Measurements from ENCODE around the gene TMEM243. TPM values are rescaled to one million over a fixed set of nuclear protein-coding genes. Genes with fewer than 3 reads are reported as not detected.

The TMEM243 gene
- total RNA-seq, 4 donors from 2014 or later, result 14.1 to 120 (median 44.4) TPM

- intact Hi-C loops (cut with DNase I; ENCODE audit: low total_unique reads), result no loop called here
- DNase-seq, result no peak
- H3K4me3 ChIP-seq, result peak overlapping the region in 1 of 2 donors; percentile 68
- no peaks in the 10 kb centered on the region for H3K36me3 ChIP-seq
- peaks cover 0 to 5% of the 10 kb centered on the region in 2 donors for H3K4me1 ChIP-seq
- H3K27ac ChIP-seq, result peak overlapping the region; percentile 84 to 89
- no peaks in the 10 kb centered on the region for H3K27me3 ChIP-seq
- H3K9me3 ChIP-seq, result no peaks in the 10 kb centered on the region
- TF ChIP-seq POLR2A (IDR thresholded peaks at IDR 0.05) (no peak), CTCF (IDR thresholded peaks at IDR 0.05) (no peak)
These were observed 1.4 kb downstream of the TMEM243 start for GRCh38 chr7:87217983-87218653.

GRCh38 chr7:87216701-87217508 lies 2.6 kb downstream of the TMEM243 start:
- no peak overlapping the region for H3K4me3 ChIP-seq
- intact Hi-C loops (cut with DNase I; ENCODE audit: low total_unique reads), result no loop called here
- peak overlapping the region in 1 of 2 donors; percentile 89 for H3K27ac ChIP-seq

GRCh38 chr7:87215046-87215445 lies 4.5 kb downstream of the TMEM243 start:
- intact Hi-C loops (cut with DNase I; ENCODE audit: low total_unique reads), result no loop called here
- no peak for DNase-seq
- TF ChIP-seq POLR2A (IDR thresholded peaks at IDR 0.05), result no peak
- no peak for TF ChIP-seq CTCF (IDR thresholded peaks at IDR 0.05)
- H3K9me3 ChIP-seq, result no peaks in the 10 kb centered on the region
- H3K36me3 ChIP-seq, result no peaks in the 10 kb centered on the region
- H3K27ac ChIP-seq, result no peak overlapping the region
- H3K27me3 ChIP-seq, result no peaks in the 10 kb centered on the region
- no peak overlapping the region for H3K4me3 ChIP-seq
- H3K4me1 ChIP-seq, result peaks cover 0 to 5% of the 10 kb centered on the region in 2 donors

More at GRCh38 chr7:87216701-87217508, 2.6 kb downstream of the TMEM243 start:
- no peak for TF ChIP-seq POLR2A (IDR thresholded peaks at IDR 0.05)
- Histone ChIP-seq H3K4me1 (peaks cover 0 to 5% of the 10 kb centered on the region in 2 donors), H3K27me3 (no peaks in the 10 kb centered on the region), H3K36me3 (no peaks in the 10 kb centered on the region), H3K9me3 (no peaks in the 10 kb centered on the region)
- no peak for DNase-seq

GRCh38 chr7:87213811-87214210 lies 5.7 kb downstream of the TMEM243 start:
- Histone ChIP-seq H3K27ac (no peak overlapping the region), H3K36me3 (no peaks in the 10 kb centered on the region), H3K9me3 (no peaks in the 10 kb centered on the region), H3K4me1 (peaks cover 0 to 5% of the 10 kb centered on the region in 2 donors), H3K27me3 (no peaks in the 10 kb centered on the region), H3K4me3 (no peak overlapping the region)
- DNase-seq, result no peak
- intact Hi-C loops (cut with DNase I; ENCODE audit: low total_unique reads), result no loop called here
- TF ChIP-seq POLR2A (IDR thresholded peaks at IDR 0.05), result no peak
- no peak for TF ChIP-seq CTCF (IDR thresholded peaks at IDR 0.05)

- no peak for DNase-seq
- H3K36me3 ChIP-seq, result no peaks in the 10 kb centered on the region
- H3K27ac ChIP-seq, result no peak overlapping the region
- intact Hi-C loops (cut with DNase I; ENCODE audit: low total_unique reads), result no loop called here
- TF ChIP-seq CTCF (IDR thresholded peaks at IDR 0.05), result no peak
- no peak for TF ChIP-seq POLR2A (IDR thresholded peaks at IDR 0.05)
- no peaks in the 10 kb centered on the region for H3K27me3 ChIP-seq
- H3K4me1 ChIP-seq, result peaks cover 0 to 5% of the 10 kb centered on the region in 2 donors
- H3K9me3 ChIP-seq, result no peaks in the 10 kb centered on the region
- no peak overlapping the region for H3K4me3 ChIP-seq
These were observed 6.3 kb downstream of the TMEM243 start for GRCh38 chr7:87213252-87213651.

Data from uterus (tissue), 4 donors.